LNCaP clone FGC (cell line): ENCODE data around the gene CMIP.

Experiments used
- DNase-seq: peaks from one replicate; pipeline ENCODE4 v3.0.0-alpha.2; 2011; ENCODE audit warnings: low read depth
- H3K4me3 ChIP-seq: 2 replicates; pipeline ENCODE4 v1.5.1; 2011; ENCODE audit warnings: mild to moderate bottlenecking, low read depth, low read length, control low read depth
- TF ChIP-seq, protein P1 (sequence below): IDR thresholded peaks from 2 replicates; pipeline ENCODE4 v1.5.1; 2012; ENCODE audit warnings: mild to moderate bottlenecking; ENCODE audit not compliant: control insufficient read depth, insufficient read depth; ENCODE audit errors: extremely low read depth

Gene CMIP

DNA sequence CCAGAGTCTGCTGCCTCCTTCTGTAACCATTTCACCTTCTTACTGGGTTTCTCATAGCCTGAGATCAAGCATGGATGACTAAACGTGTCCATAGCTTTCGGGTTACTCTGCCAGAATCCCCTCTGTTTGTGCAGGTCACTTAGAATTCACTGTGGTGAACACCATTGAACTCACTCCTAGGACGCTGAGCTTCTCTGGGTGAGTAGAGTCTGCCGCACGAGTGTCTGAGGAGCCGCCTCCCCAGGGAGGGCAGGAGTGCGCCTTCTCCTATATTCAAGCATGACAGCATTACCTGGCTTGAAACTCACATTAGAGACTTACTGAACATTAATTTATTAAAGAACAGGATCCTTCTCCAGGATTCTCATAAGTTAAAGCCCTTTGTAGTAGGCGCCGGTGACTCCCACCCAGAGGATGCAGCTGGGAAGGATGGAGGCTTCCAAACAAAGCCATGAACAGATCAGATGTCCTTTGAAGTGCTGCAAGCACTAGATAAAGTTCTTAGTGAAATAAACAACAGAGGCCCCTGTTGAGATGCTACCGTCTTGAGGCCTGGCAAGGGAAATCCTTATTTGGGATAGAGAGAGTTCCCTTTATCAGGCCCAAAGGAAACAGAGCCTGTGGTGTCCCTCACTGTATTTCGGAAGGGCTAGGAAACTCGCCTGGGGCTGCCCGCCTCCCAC, 189.9 kb downstream of the CMIP start:
- H3K4me3 ChIP-seq, result no peak overlapping the region
- no peak for DNase-seq
- TF ChIP-seq, protein P1, sequence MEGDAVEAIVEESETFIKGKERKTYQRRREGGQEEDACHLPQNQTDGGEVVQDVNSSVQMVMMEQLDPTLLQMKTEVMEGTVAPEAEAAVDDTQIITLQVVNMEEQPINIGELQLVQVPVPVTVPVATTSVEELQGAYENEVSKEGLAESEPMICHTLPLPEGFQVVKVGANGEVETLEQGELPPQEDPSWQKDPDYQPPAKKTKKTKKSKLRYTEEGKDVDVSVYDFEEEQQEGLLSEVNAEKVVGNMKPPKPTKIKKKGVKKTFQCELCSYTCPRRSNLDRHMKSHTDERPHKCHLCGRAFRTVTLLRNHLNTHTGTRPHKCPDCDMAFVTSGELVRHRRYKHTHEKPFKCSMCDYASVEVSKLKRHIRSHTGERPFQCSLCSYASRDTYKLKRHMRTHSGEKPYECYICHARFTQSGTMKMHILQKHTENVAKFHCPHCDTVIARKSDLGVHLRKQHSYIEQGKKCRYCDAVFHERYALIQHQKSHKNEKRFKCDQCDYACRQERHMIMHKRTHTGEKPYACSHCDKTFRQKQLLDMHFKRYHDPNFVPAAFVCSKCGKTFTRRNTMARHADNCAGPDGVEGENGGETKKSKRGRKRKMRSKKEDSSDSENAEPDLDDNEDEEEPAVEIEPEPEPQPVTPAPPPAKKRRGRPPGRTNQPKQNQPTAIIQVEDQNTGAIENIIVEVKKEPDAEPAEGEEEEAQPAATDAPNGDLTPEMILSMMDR, result no peak

DNA sequence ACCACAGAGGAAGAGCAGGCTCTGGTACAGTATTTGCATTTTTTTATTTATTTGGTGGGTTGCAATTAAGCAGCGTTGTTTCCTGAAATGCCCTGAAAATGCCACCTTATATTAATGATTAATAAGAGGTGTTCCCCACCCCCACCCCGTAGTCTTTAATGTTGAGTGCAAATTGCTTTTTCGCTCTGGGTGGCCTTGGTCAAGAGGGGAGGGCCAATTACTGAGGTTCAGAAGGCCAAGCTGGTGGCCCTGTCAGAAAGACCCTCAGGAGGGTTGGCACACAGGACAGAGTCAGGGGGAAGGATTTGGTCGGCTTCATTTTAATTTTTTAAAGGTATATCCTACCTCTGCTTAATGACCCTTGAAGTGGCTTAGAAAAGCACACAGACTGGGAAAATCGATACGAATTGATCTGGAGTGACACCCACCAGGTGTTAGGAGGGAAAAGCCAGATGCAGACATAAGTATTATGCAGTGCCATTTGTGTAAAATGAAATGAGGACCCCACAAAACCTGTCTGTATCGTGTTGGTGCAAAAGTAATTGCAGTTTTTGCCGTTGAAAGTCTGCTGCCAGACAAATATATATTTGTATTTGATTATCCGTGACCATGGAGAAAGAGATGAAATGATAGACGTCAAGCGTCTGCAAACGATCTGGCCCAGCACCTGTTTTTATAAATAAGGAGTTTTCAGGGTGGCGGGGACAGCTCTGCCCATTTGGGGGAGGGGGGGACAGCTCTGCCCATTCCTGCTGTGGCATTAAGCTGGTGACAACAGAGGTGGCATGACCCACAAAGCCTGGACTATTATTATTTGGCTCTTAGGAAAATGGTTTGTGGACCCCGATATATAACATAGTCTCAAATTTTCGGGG, 190.7 kb downstream of the CMIP start:
- no peak for DNase-seq
- no peak overlapping the region for H3K4me3 ChIP-seq

DNA sequence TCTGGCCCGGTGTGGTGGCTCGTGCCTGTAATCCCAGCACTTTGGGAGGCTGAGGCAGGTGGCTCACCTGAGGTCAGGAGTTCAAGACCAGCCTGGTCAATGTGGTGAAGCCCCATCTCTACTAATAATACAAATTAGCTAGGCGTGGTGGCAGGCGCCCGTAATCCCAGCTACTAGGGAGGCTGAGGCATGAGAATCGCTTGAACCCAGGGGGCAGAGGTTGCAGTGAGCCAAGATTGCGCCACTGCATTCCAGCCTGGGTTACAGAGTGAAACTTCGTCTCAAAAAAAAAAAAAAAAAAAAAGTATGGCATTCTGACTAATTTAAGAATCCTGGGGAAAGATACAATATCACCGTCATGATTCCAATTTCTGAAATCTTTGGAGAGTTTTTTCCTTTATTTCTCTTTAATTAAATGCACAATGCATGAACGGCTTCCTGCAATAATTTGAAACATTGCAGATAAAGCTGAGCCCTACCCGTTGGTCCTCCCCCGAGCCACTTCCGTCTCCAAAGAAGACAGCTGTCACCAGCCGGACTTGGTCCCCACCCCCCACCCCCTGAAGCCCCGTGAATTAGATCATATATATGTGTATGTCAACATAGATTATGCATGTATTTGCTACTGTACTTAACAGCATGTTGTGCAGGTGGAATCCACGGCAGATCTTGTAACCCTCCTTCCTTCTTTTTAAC, 191.8 kb downstream of the CMIP start:
- no peak overlapping the region for H3K4me3 ChIP-seq
- TF ChIP-seq, protein P1, result no peak
- no peak for DNase-seq

More for the DNA sequence above, 190.7 kb downstream of the CMIP start:
- TF ChIP-seq, protein P1, result no peak

DNA sequence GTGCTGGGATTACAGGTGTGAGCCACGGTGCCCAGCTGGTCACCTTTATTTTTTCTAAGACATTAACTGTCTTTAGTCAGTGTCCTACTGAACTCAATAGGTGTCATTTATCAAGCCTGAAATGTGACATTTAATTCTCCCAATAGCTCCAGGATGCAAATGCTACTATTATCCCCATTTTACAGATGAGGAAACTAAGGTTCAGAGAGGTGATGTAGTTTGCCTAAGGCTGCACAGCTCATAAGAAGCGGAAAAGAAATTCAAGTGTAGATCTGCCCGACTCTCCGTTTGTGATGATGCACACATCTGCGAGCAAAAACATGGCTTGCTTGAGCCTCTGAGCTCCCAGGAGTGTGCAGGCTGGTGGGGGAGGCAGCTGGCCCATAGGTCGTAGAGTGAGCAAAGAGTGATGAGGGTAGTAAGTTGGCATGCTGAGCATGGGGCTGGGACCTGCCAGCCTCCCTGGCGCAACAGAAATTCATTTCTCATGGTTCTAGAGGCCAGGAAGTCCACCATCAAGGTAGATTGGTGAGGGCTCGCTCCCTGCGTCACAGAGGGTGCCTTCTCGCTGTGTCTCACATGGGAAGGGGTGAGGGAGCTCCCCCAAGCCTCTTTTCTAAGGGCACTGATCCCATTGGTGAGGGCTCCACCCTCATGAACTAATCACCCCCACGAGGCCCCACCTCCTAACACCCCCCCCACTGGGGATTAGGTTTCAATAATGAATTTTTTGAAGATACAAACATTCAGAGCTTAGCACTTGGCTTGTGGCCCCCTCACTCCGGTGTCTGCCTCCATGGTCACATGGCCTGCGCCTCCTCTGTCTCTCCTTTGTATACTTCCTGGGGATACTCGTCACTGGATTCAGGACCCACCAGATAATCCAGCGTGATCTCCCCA, 193.0 kb downstream of the CMIP start:
- no peak for DNase-seq
- H3K4me3 ChIP-seq, result no peak overlapping the region
- TF ChIP-seq, protein P1, result no peak

DNA sequence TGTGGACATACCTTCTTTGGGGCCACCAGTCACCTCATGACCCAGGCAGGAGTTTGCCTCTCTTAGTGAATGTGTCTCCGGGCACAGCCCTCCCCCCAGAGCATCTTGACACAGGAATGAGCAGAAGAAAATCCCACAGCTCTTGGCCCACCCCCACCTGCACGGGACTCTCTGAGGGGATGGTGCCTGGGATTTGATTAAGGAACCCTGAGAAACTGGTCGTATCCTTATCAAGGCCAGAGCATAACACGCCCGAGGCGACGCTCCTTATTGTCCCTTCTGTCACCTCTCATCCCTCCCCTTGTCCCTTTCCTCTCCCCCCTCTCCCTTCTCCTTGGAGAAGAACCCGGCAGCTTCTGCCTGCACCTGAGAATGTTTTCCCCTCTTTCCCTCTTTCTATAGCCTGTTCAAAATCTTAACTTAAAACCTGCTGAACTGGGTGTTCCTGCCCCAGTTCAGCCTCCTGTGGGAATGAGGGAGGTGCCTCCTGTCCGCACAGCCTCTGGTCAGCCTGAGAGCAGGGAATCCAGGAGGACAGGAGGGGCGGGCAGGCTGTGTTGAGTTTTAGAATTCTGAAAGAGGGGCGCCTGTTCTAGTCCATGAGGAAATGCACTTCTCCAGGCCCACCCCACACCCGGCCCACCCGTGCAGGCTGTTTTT, 193.8 kb downstream of the CMIP start:
- TF ChIP-seq, protein P1, result no peak
- DNase-seq, result no peak

DNA sequence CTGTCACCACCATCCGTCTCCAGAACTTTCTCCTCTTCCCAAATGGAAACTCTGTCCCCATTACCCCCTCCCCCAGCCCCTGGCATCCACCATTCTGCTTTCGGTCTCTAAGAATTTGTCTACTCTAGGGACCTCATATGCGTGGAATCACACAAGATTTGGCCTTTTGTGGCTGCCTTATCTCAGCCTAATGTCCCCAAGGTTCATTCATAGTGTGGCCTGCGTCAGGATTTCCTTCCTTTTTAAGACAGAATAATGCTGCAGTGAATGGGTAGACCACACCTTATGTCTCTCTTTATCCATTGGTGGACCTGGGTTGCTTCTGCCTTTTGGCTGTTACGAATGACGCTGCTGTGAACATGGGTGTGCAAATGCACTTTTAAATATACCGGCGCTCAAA, 194.7 kb downstream of the CMIP start:
- DNase-seq, result no peak
- TF ChIP-seq, protein P1, result no peak
- no peak overlapping the region for H3K4me3 ChIP-seq

More for the DNA sequence above, 193.8 kb downstream of the CMIP start:
- H3K4me3 ChIP-seq, result no peak overlapping the region
